Loucy (cell line): ENCODE results near the gene SLC22A14.
A peak's percentile ranks its signal among the peaks of the same experiment; 100 is the strongest.

Experiments
- H2AFZ ChIP-seq: fragments of 200-600 bp; sonication (generic); 2 replicates; pipeline ENCODE4 v1.6.0; 2016; ENCODE audit warnings: antibody characterized with exemption, mild to moderate bottlenecking, low read length, moderate library complexity
- H3F3A ChIP-seq: fragments of 200-600 bp; 2 replicates; pipeline ENCODE4 v1.6.0; 2016; ENCODE audit warnings: antibody characterized with exemption, low read depth, mild to moderate bottlenecking
- H3K27me3 ChIP-seq: fragments of 200-600 bp; sonication (generic); 2 replicates; pipeline ENCODE4 v1.6.1; 2014; ENCODE audit warnings: low read length, mild to moderate bottlenecking; ENCODE audit not compliant: insufficient read depth, poor library complexity, severe bottlenecking
- H3K36me3 ChIP-seq: fragments of 200-600 bp; sonication (generic); 2 replicates; pipeline ENCODE4 v1.6.1; 2016; ENCODE audit warnings: low read length; ENCODE audit not compliant: insufficient read depth
- H3K4me1 ChIP-seq: fragments of 200-600 bp; sonication (generic); 2 replicates; pipeline ENCODE4 v1.5.1; 2014; ENCODE audit warnings: low read length, mild to moderate bottlenecking; ENCODE audit not compliant: insufficient read depth, poor library complexity, severe bottlenecking
- H3K4me2 ChIP-seq: fragments of 200-600 bp; sonication (generic); 2 replicates; pipeline ENCODE4 v1.6.0; 2014; ENCODE audit warnings: antibody characterized with exemption, low read length, low read depth, mild to moderate bottlenecking; ENCODE audit not compliant: poor library complexity, severe bottlenecking
- H3K4me3 ChIP-seq: fragments of 200-600 bp; sonication (generic); 2 replicates; pipeline ENCODE4 v1.5.1; 2014; ENCODE audit warnings: low read length, mild to moderate bottlenecking, mixed read lengths; ENCODE audit not compliant: poor library complexity, severe bottlenecking
- H3K79me2 ChIP-seq: fragments of 200-600 bp; sonication (generic); 2 replicates; pipeline ENCODE4 v1.6.1; 2014; ENCODE audit warnings: low read length; ENCODE audit not compliant: insufficient read depth
- H3K9ac ChIP-seq: fragments of 200-600 bp; sonication (generic); 2 replicates; pipeline ENCODE4 v1.6.0; 2014; ENCODE audit warnings: mild to moderate bottlenecking, low read depth, low read length, moderate library complexity; ENCODE audit not compliant: poor library complexity, severe bottlenecking
- H3K9me2 ChIP-seq: fragments of 200-600 bp; sonication (generic); replicated peaks from 2 replicates; pipeline ENCODE4 v1.6.1; 2016; ENCODE audit warnings: low read depth, low read length, mixed read lengths
- H3K9me3 ChIP-seq: fragments of 200-600 bp; sonication (generic); 2 replicates; pipeline ENCODE4 v1.6.1; 2014; ENCODE audit warnings: mild to moderate bottlenecking, antibody characterized with exemption, low read length, low read depth; ENCODE audit not compliant: insufficient read depth
- H4K20me1 ChIP-seq: fragments of 200-600 bp; sonication (generic); 2 replicates; pipeline ENCODE4 v1.6.0; 2014; ENCODE audit warnings: antibody characterized with exemption, low read length, mild to moderate bottlenecking; ENCODE audit not compliant: insufficient read depth, poor library complexity, severe bottlenecking
- EZH2phosphoT487 ChIP-seq: fragments of 200-600 bp; IDR thresholded peaks from 2 replicates; pipeline ENCODE4 v1.6.1; 2018; ENCODE audit warnings: antibody characterized with exemption, mild to moderate bottlenecking, moderate library complexity, borderline replicate concordance
- TF ChIP-seq, protein P1 (sequence below): fragments of 200-600 bp; sonication (generic); conservative IDR thresholded peaks from 2 replicates; pipeline ENCODE4 v1.5.1; 2014; ENCODE audit warnings: mild to moderate bottlenecking, antibody characterized with exemption, low read length

The SLC22A14 gene

GRCh38 chr3:38265604-38266307 lies 16.3 kb upstream of the SLC22A14 start, which contains the start of gene SLC22A13:
SLC22A13 (plus strand) TSS chr3:38265812; CDS start chr3:38265861, 49 bp downstream.
- no peaks in the 10 kb centered on the region for H4K20me1 ChIP-seq
- H3K4me3 ChIP-seq = no peak within 1 kb of the TSS
- H3K9ac ChIP-seq = no peak within 1 kb of the TSS
- H2AFZ ChIP-seq = no peak within 1 kb of the TSS
- H3K9me3 ChIP-seq = no peaks in the 10 kb centered on the region
- H3K9me2 ChIP-seq = no peaks in the 10 kb centered on the region
- no peaks in the 10 kb centered on the region for H3K36me3 ChIP-seq
- no peak within 1 kb of the TSS for H3K4me2 ChIP-seq
- no peaks in the 10 kb centered on the region for H3K27me3 ChIP-seq
- H3K79me2 ChIP-seq = no peaks in the 10 kb centered on the region
- H3F3A ChIP-seq = no peaks in the 10 kb centered on the region
- no peak for TF ChIP-seq EZH2phosphoT487
- TF ChIP-seq, protein P1, sequence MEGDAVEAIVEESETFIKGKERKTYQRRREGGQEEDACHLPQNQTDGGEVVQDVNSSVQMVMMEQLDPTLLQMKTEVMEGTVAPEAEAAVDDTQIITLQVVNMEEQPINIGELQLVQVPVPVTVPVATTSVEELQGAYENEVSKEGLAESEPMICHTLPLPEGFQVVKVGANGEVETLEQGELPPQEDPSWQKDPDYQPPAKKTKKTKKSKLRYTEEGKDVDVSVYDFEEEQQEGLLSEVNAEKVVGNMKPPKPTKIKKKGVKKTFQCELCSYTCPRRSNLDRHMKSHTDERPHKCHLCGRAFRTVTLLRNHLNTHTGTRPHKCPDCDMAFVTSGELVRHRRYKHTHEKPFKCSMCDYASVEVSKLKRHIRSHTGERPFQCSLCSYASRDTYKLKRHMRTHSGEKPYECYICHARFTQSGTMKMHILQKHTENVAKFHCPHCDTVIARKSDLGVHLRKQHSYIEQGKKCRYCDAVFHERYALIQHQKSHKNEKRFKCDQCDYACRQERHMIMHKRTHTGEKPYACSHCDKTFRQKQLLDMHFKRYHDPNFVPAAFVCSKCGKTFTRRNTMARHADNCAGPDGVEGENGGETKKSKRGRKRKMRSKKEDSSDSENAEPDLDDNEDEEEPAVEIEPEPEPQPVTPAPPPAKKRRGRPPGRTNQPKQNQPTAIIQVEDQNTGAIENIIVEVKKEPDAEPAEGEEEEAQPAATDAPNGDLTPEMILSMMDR = no peak
- peaks cover 23% of the 10 kb centered on the region for H3K4me1 ChIP-seq

DNA sequence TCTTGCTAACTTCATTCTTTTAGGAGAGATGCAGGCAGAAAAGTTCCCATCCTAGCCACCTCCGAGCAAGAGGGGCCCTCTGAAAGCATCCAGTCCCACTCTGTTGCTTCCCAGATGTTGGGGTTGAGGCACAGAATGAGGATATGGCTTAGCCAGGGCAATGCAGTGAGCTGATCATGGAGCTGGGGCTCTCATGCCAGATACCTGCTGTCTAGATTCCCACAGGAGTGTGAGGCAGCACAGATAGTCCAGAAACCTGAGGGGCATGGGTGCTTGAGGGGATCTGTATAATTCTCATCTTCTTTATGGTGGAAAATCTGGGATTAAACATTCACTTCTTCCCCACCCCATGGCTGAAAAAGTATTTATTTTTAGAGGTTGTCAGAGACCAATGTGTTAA lies 15.3 kb upstream of the SLC22A14 start:
- peaks cover 23% of the 10 kb centered on the region for H3K4me1 ChIP-seq
- H3K4me3 ChIP-seq = no peak overlapping the region

DNA sequence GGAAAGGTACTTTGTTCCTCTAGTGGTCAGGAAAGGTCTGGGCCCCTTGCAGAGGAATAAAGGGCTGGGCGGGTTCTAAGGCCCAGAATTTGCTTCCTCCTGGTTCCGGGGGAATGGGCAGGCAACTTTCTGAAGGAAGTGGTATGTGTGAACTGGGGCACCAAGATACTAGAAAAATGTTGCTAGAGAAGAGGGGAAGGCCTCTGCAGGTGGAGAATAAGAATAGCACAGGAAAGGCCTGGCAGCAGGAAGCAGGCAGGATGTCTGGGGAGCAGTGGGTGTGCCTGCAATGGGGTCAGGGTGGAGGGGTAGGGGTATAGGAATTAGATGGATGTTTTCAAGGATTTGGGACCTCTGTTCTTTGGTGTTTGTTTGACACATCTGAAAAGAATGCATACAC lies 14.4 kb upstream of the SLC22A14 start:
- Histone ChIP-seq H2AFZ (no peak overlapping the region), H3K4me3 (no peak overlapping the region), H3K36me3 (no peaks in the 10 kb centered on the region), H3K4me2 (peak overlapping the region; percentile 31), H4K20me1 (no peaks in the 10 kb centered on the region), H3K27me3 (no peaks in the 10 kb centered on the region), H3K79me2 (no peaks in the 10 kb centered on the region), H3K9ac (no peak overlapping the region), H3F3A (no peaks in the 10 kb centered on the region), H3K9me2 (no peaks in the 10 kb centered on the region), H3K4me1 (peaks cover 23% of the 10 kb centered on the region), H3K9me3 (no peaks in the 10 kb centered on the region)
- TF ChIP-seq, protein P1 = 0 out of 2 replicates have a peak, but pooled peaks have one; percentile 11
- TF ChIP-seq EZH2phosphoT487 = no peak

More for the DNA sequence above, 15.3 kb upstream of the SLC22A14 start:
- Histone ChIP-seq H3F3A (no peaks in the 10 kb centered on the region), H3K9me3 (no peaks in the 10 kb centered on the region), H3K79me2 (no peaks in the 10 kb centered on the region), H3K9ac (no peak overlapping the region), H2AFZ (no peak overlapping the region), H4K20me1 (no peaks in the 10 kb centered on the region), H3K27me3 (no peaks in the 10 kb centered on the region), H3K4me2 (no peak overlapping the region), H3K9me2 (no peaks in the 10 kb centered on the region), H3K36me3 (no peaks in the 10 kb centered on the region)
- TF ChIP-seq EZH2phosphoT487 = no peak
- TF ChIP-seq, protein P1 = no peak
